ENCODE results near the gene TTLL11.

GRCh38 chr9:121942866-121943382, 150.2 kb downstream of the TTLL11 start:
- TF ChIP-seq CTCF (IDR thresholded peaks at IDR 0.05) (no peak), POLR2A (IDR thresholded peaks at IDR 0.05) (no peak)

Measured in uterus (tissue), 2 donors.